Right lung (tissue), 5 donors: ENCODE results near the gene L3MBTL4. TPM values are rescaled to one million over a fixed set of nuclear protein-coding genes. Genes with fewer than 3 reads are reported as not detected.
"Not testable (repeated sequence)": the region's sequence is repeated elsewhere in the genome, so short reads cannot be mapped to it uniquely, and the experiment has no call there.

ENCODE experiments used
- DNase-seq, 2 donors: peaks; one replicate each; pipeline ENCODE4 v3.0.0-alpha.2; 2013
- polyA plus RNA-seq, 5 donors: library from polyadenylated mRNA; unstranded; fragments of 120-200 nt; gene quantifications; one replicate each; pipeline versions ENCODE4 v1.2.1 to v1.2.3, GENCODE V29; 2013; ENCODE audit warnings: inconsistent platforms in 1 of 5, low replicate concordance in 1 of 5; ENCODE audit not compliant: insufficient read length in 5 of 5, insufficient read depth in 1 of 5

The L3MBTL4 gene
- polyA plus RNA-seq, 5 donors = 5.2 to 7.3 (median 6.0) TPM

GRCh38 chr18:6311456-6312215, 103.1 kb downstream of the L3MBTL4 start:
- no peak for DNase-seq

- DNase-seq = no peak
These were observed 104.0 kb downstream of the L3MBTL4 start for GRCh38 chr18:6310714-6311113.

GRCh38 chr18:6297875-6298274, 116.8 kb downstream of the L3MBTL4 start:
- DNase-seq = no peak

DNA sequence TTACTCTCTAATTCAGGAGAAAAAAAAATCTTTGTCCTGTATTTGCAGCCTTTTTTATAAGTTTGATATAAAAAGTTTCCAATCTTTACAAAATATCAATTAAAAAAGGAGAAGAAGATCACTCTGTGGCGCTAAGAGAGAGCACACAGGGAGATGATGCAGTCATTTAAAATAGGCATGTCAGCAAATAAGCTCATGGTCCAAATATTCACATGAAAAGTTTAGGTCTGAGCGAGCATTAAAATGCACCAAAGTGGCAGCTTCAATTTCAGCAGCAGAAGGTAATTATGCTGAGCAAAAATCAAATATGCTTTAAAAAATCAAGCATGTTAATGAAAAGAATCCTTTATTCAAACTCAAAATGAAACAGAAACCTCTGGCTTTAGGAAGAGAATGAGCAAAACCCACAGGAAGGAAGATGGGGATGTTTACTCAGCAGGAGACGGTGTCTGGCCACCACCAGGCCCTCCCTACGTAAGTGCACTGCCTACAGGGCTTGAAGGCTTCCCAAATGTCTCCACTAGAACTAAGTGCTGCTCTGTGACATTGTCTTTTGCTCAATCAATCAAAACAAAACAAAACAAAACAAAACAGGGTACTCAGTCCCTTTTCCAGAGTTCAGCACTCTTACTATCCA, 120.4 kb downstream of the L3MBTL4 start:
- no peak for DNase-seq

GRCh38 chr18:6289843-6290242, 124.9 kb downstream of the L3MBTL4 start:
- no peak for DNase-seq

GRCh38 chr18:6286585-6286984, 128.1 kb downstream of the L3MBTL4 start:
- no peak for DNase-seq

GRCh38 chr18:6284761-6285160, 129.9 kb downstream of the L3MBTL4 start:
- DNase-seq = no peak

- DNase-seq = no peak
These were observed 130.4 kb downstream of the L3MBTL4 start for GRCh38 chr18:6284300-6284699.

DNA sequence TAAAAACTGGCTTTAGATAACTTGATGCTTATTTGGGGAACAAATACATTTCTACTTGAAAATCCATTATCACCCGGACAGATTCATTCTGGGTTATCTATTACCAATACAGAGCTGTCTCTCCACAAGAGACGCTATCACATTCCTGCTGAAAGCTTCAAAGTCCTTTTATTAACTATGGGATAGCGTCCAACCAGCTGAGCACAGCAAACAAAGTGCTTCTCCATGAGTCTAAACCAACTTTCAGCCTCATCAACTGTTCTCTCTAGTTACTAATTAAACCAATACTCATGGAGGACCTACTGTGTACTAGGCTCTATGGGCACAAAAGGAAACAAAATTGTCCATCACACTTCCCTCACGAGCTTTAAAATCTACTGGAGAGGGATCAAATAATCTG, 132.8 kb downstream of the L3MBTL4 start:
- DNase-seq = no peak

DNA sequence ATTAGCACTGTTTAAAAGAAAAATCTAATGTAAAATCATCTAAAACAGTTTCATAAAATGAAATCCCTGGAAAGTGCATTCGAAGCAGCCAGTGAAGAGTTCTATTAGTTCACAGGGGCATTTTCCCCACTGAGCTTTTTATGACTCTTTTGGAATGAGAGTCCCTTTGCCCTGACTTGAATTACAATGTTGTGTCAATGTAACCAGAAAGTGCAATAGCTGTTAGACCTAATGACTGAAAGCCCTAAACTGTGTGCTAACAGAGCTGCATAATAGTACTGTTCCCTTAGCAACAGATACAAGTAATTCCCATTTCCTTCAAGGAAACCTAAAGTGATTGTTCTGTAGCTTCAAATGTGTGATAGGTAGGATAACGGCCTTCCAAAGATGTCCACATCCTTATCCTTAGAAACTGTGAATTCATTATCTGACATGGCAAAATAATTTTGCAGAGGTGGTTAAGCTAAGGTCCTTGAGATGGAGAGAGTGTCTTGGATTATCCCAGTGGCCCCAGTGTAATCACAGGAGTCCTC, 134.4 kb downstream of the L3MBTL4 start:
- DNase-seq = no peak

- DNase-seq = no peak
These were observed 135.4 kb downstream of the L3MBTL4 start for GRCh38 chr18:6279308-6279707.

GRCh38 chr18:6273423-6273822, 141.3 kb downstream of the L3MBTL4 start:
- peak in 1 of 2 donors; percentile 67 for DNase-seq

- DNase-seq = not testable (repeated sequence)
These were observed 142.6 kb downstream of the L3MBTL4 start for GRCh38 chr18:6272144-6272543.

- DNase-seq = no peak
These were observed 143.1 kb downstream of the L3MBTL4 start for GRCh38 chr18:6271585-6271984.

GRCh38 chr18:6270771-6271216, 143.9 kb downstream of the L3MBTL4 start:
- no peak for DNase-seq

DNA sequence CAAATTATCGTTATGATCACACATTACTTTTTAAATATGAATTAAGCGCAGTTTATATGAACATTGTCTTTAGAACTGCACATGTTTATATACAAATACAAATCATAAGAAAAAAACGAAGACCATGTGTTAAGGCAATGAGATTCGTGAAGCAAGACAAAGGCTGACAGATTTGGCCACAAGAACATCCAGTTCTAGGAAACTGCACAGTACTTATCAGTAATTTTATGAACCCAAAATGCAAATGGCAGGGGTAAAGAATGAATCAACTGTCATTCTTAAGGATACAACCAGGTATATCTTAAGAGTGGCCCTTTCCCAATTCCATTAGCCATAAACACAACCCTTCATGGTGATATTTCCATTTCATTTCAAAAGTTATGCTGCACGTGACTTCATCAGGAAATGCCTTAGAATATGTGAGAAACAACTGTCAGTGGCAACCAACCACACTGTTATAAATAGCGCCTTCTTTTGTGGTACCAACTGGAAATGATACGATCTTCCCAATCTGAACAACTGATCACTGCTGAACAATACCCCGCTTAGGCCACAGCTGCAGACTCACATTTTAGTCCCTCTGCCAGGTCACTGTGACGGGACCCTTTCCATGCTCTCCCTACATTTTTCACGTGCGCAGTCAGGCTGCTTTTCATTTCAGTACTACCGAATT, 144.9 kb downstream of the L3MBTL4 start:
- no peak for DNase-seq

DNA sequence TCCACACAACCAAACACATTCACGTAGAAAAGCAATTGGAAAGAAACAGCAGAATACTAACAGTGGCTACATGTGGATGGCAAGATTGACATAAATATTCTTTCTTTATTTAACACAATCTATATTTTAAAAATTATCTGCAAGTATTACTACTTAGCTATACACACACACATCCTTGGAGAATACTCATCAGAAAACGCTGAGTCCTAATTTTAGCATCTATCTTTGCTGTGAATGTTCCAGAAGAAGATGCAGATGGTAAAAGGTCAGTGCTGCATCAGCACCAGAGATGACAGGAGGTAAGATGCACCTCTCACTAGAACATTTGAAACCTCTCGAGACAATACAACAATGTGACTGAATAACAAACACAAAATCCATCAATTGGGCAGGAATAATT, 148.5 kb downstream of the L3MBTL4 start:
- DNase-seq = no peak

- DNase-seq = no peak
These were observed 152.8 kb downstream of the L3MBTL4 start for GRCh38 chr18:6261938-6262337.

DNA sequence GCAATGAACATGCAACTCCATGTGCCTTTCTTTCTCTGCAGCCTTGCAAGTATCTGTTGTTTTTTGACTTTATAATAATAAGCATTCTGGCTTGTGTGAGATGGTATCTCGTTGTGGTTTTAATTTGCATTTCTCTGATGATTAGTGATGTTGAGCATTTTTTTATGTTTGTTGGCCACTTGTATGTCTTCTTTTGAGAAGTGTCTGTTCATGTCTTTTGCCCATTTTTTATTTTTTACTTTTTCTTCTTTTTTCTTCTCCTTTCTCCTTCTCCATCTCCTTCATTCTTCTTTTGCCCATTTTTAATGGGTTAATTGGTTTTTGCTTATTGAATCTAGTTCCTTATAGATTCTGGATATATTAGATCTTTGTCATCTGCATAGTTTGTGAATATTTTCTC, 155.4 kb downstream of the L3MBTL4 start:
- DNase-seq = not testable (repeated sequence)

DNA sequence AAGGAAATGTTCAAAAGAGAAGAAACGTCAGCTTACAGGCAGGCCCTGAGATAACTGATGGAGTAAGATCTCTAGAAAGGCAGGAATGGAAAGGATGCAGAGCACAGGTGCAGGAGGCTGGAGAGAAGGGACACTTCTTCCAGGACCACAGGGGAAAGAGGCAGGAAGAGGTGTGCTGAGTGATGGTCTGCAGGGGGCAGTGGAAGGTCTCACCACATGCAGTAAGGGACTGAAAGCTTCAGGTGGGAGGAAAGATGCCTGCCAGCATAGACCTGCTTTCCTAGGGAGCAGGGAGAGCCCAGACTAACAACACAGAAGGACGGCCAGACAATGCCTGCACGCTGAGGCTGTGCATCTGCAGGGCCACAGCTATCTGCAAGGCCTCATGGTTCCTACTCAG, 156.8 kb downstream of the L3MBTL4 start:
- no peak for DNase-seq

DNA sequence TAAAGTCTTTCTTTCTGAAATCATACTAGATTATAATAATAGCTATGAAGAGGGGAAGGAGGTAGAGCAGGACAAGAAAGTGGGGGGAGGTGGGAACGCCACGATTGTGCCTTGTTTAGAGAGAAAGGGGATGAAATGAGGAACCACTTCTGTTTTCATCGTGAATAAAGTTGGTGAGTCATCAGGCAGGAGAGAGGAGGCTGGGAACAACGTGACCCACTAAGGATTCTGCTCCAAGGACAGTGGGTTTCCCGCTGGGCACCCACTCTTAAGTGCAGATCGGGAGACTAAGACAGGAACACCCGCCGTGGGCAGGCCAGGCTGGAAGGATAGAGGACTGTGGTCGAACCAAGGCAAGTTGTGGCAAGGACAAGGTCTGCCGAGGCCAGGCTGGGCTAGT, 158.2 kb downstream of the L3MBTL4 start:
- DNase-seq = no peak

- no peak for DNase-seq
These were observed 158.8 kb downstream of the L3MBTL4 start for GRCh38 chr18:6255886-6256285.
